Activated B cell treated with CpG ODN at 0.5 μM for 24 hours (primary cell): Measurements from ENCODE around the gene PKM. TPM values are rescaled to one million over a fixed set of nuclear protein-coding genes. Genes with fewer than 3 reads are reported as not detected.

ENCODE experiments used
- ATAC-seq: fragments of 200-7000 bp; cut with Tn5 transposase; one replicate; pipeline ENCODE4 v1.10.0; 2021; ENCODE audit warnings: low read depth, mild to moderate bottlenecking, moderate library complexity
- CTCF ChIA-PET: fragments of 350-600 bp; sonication (Branson Sonifier 250); formaldehyde crosslinking; loops from one replicate; lab custom pipeline; 2021; ENCODE audit warnings: antibody characterized with exemption; lab: Charles Lee
- POLR2A ChIA-PET: fragments of 350-600 bp; sonication (Branson Sonifier 250); formaldehyde crosslinking; loops from one replicate; lab custom pipeline; 2021; ENCODE audit warnings: antibody characterized with exemption; lab: Charles Lee
- DNase-seq: peaks from one replicate; pipeline ENCODE4 v3.0.0; 2022
- H3K27ac Mint-ChIP-seq: one replicate; pipeline ENCODE4 v1.8.0; 2020; ENCODE audit warnings: mixed read lengths
- H3K27me3 Mint-ChIP-seq: one replicate; pipeline ENCODE4 v1.8.0; 2021; ENCODE audit warnings: mixed read lengths
- H3K36me3 Mint-ChIP-seq: one replicate; pipeline ENCODE4 v1.8.0; 2021; ENCODE audit warnings: low read depth, mixed read lengths
- H3K4me1 Mint-ChIP-seq: one replicate; pipeline ENCODE4 v1.8.0; 2021; ENCODE audit warnings: mixed read lengths
- H3K4me3 Mint-ChIP-seq: one replicate; pipeline ENCODE4 v1.8.0; 2020; ENCODE audit warnings: mild to moderate bottlenecking, mixed read lengths
- H3K9me3 Mint-ChIP-seq: one replicate; pipeline ENCODE4 v1.8.0; 2020; ENCODE audit warnings: mixed read lengths
- CTCF ChIP-seq: fragments of 200-600 bp; IDR thresholded peaks from one replicate; pipeline ENCODE4 v1.8.0; 2022; ENCODE audit warnings: antibody characterized with exemption, mild to moderate bottlenecking
- intact Hi-C: fragments of 100-400 bp; cut with micrococcal nuclease; formaldehyde crosslinking; loops from one replicate; pipeline ENCODE4 v1.15.1; 2024
- total RNA-seq: library from RNA; stranded (reverse); gene quantifications from 2 replicates; pipeline ENCODE4 v1.2.3, GENCODE V29; 2022

PKM gene
- total RNA-seq, 1 donor from 2014 or later: 1,253 TPM

DNA sequence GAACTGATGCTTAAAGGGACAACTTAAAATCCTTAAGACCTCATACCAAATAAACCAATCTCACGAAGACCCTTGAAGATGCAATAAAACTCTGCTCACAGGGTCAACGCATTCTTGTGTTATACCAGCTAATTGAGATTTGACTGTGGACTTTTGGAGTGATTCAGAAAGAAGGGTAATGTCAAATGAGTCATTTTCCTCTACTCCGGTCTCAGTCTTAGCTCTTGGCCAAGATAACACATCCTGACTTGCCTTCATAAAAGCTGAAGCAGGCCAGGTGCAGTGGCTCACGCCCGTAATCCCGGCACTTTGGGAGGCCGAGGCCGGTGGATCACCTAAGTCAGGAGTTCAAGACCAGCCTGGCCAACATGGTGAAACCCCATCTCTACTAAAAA lies 3.8 kb downstream of the PKM start:
- no peak for DNase-seq
- no peaks in the 10 kb centered on the region for H3K27me3 Mint-ChIP-seq
- ChIA-PET CTCF (interaction anchor here (1.1 to 2.9 kb wide), 10 partner anchors 12 to 246 kb away, joined by 3 to 40 read pairs (median 5); partner anchors contain the start of gene GRAMD2A), POLR2A (interaction anchor here (0.6 to 6.5 kb wide), 17 partner anchors 10 to 247 kb away, joined by 3 to 113 read pairs (median 7); partner anchors contain the start of genes ARIH1, CELF6, GRAMD2A and HEXA)
- no peak for TF ChIP-seq CTCF
- H3K27ac Mint-ChIP-seq: peak overlapping the region; percentile 94
- intact Hi-C loops: no loop called here
- peaks cover 68% of the 10 kb centered on the region for H3K4me1 Mint-ChIP-seq
- H3K4me3 Mint-ChIP-seq: peak overlapping the region; percentile 96
- no peak for ATAC-seq
- H3K9me3 Mint-ChIP-seq: no peaks in the 10 kb centered on the region
- H3K36me3 Mint-ChIP-seq: peaks cover 51% of the 10 kb centered on the region

DNA sequence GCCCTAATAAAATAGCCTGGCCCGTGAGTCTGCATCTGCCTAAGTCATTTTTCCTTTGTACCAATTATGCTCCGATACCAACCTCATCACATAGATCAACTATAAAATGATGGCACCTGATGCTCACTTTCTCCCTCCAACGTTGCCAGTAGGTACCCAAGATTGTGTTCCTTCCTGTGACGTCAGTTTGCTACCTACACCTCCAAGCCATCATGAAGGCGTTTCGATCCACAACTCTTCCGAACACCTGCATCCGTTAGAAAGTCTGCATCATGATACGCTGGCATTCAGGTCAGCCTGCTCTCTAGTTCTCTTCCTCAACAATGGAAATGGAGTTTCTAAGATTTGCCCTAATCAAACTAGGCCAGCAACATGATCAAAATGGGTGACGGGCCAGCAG lies 7.7 kb downstream of the PKM start:
- no peak for TF ChIP-seq CTCF
- DNase-seq (no peak), ATAC-seq (no peak)
- ChIA-PET POLR2A (no interaction called here), CTCF (no interaction called here)
- peaks cover 67% of the 10 kb centered on the region for H3K4me1 Mint-ChIP-seq
- no peaks in the 10 kb centered on the region for H3K27me3 Mint-ChIP-seq
- H3K9me3 Mint-ChIP-seq: no peaks in the 10 kb centered on the region
- H3K27ac Mint-ChIP-seq: no peak overlapping the region
- intact Hi-C loops: no loop called here
- H3K4me3 Mint-ChIP-seq: no peak overlapping the region
- peaks cover 74% of the 10 kb centered on the region for H3K36me3 Mint-ChIP-seq

GRCh38 chr15:72222393-72222792 lies 8.6 kb downstream of the PKM start:
- Mint-ChIP-seq H3K4me1 (peaks cover 61% of the 10 kb centered on the region), H3K9me3 (no peaks in the 10 kb centered on the region), H3K27me3 (no peaks in the 10 kb centered on the region), H3K27ac (peak overlapping the region; percentile 30), H3K36me3 (peaks cover 81% of the 10 kb centered on the region), H3K4me3 (no peak overlapping the region)
- ATAC-seq (no peak), DNase-seq (no peak)
- no peak for TF ChIP-seq CTCF
- ChIA-PET CTCF (interaction anchor here (0.9 kb wide), 1 partner anchor 23 kb away, joined by 3 read pairs; no protein-coding TSS in a partner anchor), POLR2A (interaction anchor here (0.7 to 2.4 kb wide), 4 partner anchors 9 to 56 kb away, joined by 3 to 12 read pairs (median 6); partner anchors contain the start of gene PKM)
- intact Hi-C loops: no loop called here

GRCh38 chr15:72220687-72221086 lies 10.3 kb downstream of the PKM start:
- Mint-ChIP-seq H3K27ac (no peak overlapping the region), H3K4me3 (no peak overlapping the region), H3K9me3 (no peaks in the 10 kb centered on the region), H3K27me3 (no peaks in the 10 kb centered on the region), H3K36me3 (peaks cover 86% of the 10 kb centered on the region), H3K4me1 (peaks cover 45% of the 10 kb centered on the region)
- ChIA-PET CTCF (no interaction called here), POLR2A (interaction anchor here (1.4 to 2.4 kb wide), 2 partner anchors 9 to 11 kb away, joined by 4 to 9 read pairs; partner anchors contain the start of gene PKM)
- no peak for ATAC-seq
- no peak for TF ChIP-seq CTCF
- intact Hi-C loops: no loop called here
- DNase-seq: no peak

GRCh38 chr15:72217216-72217615 lies 13.8 kb downstream of the PKM start:
- intact Hi-C loops: no loop called here
- no peak for TF ChIP-seq CTCF
- CTCF ChIA-PET: interaction anchor here (0.5 to 1.1 kb wide), 2 partner anchors 9 to 24 kb away, joined by 3 read pairs; no protein-coding TSS in a partner anchor
- Mint-ChIP-seq H3K27ac (no peak overlapping the region), H3K4me3 (no peak overlapping the region), H3K27me3 (no peaks in the 10 kb centered on the region), H3K36me3 (peaks cover 90% of the 10 kb centered on the region), H3K4me1 (peaks cover 18% of the 10 kb centered on the region), H3K9me3 (no peaks in the 10 kb centered on the region)
- DNase-seq (no peak), ATAC-seq (no peak)
- POLR2A ChIA-PET: interaction anchor here (0.7 to 1.3 kb wide), 2 partner anchors 10 to 20 kb away, joined by 3 read pairs; partner anchors contain the start of gene GRAMD2A
